Left lung (tissue), 10 donors: ENCODE measurements around the gene CRYBG3. TPM values are rescaled to one million over a fixed set of nuclear protein-coding genes. Genes with fewer than 3 reads are reported as not detected.

Experiments used
- ATAC-seq: fragments of 200-7000 bp; cut with Tn5 transposase; one replicate; pipeline ENCODE4 v1.9.1; 2020; ENCODE audit warnings: moderate library complexity
- DNase-seq, 4 donors: peaks; one replicate each; pipeline ENCODE4 v3.0.0-alpha.2; 2013 to 2020
- H3K27ac ChIP-seq, 2 donors: fragments of 200-600 bp; sonication (generic) in 1 of 2; one replicate each; pipeline versions ENCODE4 v1.5.0 to v1.8.0; 2020 to 2021
- H3K27me3 ChIP-seq, 2 donors: fragments of 200-600 bp; sonication (generic) in 1 of 2; one replicate each; pipeline versions ENCODE4 v1.5.0 to v1.8.0; 2020 to 2021
- H3K36me3 ChIP-seq, 2 donors: fragments of 200-600 bp; sonication (generic) in 1 of 2; one replicate each; pipeline versions ENCODE4 v1.5.0 to v1.8.0; 2020 to 2021
- H3K4me1 ChIP-seq, 2 donors: fragments of 200-600 bp; one replicate each; pipeline ENCODE4 v1.8.0; 2021
- H3K4me3 ChIP-seq, 2 donors: fragments of 200-600 bp; sonication (generic) in 1 of 2; one replicate each; pipeline versions ENCODE4 v1.5.0 to v1.8.0; 2020 to 2021; ENCODE audit warnings: mild to moderate bottlenecking in 1 of 2
- H3K9me3 ChIP-seq, 2 donors: fragments of 200-600 bp; sonication (generic) in 1 of 2; one replicate each; pipeline versions ENCODE4 v1.5.0 to v1.8.0; 2020 to 2021
- intact Hi-C, 2 donors: fragments of 100-400 bp; cut with DNase I; formaldehyde crosslinking; loops; one replicate each; pipeline versions ENCODE4 v1.11.2 to v1.14.2; 2022
- polyA plus RNA-seq, 6 donors: library from polyadenylated mRNA; unstranded; fragments of 120-200 nt; gene quantifications; one replicate each; pipeline ENCODE4 v1.2.1, GENCODE V29; 2013; ENCODE audit not compliant: insufficient read length in 6 of 6
- total RNA-seq, 2 donors: library from RNA; stranded (reverse); fragmentation: NEBNext Ultra II Directional; extraction: Animal tissue kit (Norgen Biotek cat#: 25700); gene quantifications; one replicate each; pipeline ENCODE4 v1.2.1, GENCODE V29; 2021
- TF ChIP-seq, protein P1 (sequence below), 2 donors: fragments of 200-600 bp; sonication (generic) in 1 of 2; IDR thresholded peaks; one replicate each; pipeline versions ENCODE4 v1.5.0 to v1.8.0; 2021; ENCODE audit warnings: antibody characterized with exemption in 2 of 2
- donor health status: DM: no; HTN: yes; CAD: no.
- donor health status: DM: no; HTN: no; CAD: no.

CRYBG3 gene
- total and polyA plus RNA-seq, 8 donors: 24.2 to 38.4 (median 31.6) TPM

DNA sequence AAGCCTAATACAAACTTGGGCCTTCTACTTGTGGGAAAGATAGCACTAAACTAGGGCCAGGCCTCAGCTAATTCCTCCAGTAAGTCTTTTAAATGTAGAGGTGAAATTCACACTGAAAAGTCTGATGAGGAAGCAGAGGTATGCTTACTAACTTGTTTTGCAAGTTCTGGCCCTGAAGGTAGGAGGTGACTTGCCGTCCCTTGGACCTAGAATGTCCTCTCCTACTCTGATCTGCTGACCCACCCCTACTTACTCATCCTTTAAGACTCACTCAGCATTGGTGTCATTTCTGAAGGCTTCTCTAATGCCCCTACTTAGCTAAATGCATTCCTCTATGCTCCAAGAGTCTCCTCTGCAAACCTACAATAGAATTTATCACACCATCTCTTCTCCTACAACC is 131.1 kb downstream of the CRYBG3 start:
- DNase-seq (no peak), ATAC-seq (peak; percentile 23)
- Histone ChIP-seq H3K27me3 (no peaks in the 10 kb centered on the region), H3K36me3 (peaks cover 0 to 64% of the 10 kb centered on the region in 2 donors), H3K4me3 (no peak overlapping the region), H3K9me3 (no peaks in the 10 kb centered on the region), H3K27ac (peak overlapping the region; percentile 46 to 59), H3K4me1 (peaks cover 0 to 13% of the 10 kb centered on the region in 2 donors)
- TF ChIP-seq, protein P1, sequence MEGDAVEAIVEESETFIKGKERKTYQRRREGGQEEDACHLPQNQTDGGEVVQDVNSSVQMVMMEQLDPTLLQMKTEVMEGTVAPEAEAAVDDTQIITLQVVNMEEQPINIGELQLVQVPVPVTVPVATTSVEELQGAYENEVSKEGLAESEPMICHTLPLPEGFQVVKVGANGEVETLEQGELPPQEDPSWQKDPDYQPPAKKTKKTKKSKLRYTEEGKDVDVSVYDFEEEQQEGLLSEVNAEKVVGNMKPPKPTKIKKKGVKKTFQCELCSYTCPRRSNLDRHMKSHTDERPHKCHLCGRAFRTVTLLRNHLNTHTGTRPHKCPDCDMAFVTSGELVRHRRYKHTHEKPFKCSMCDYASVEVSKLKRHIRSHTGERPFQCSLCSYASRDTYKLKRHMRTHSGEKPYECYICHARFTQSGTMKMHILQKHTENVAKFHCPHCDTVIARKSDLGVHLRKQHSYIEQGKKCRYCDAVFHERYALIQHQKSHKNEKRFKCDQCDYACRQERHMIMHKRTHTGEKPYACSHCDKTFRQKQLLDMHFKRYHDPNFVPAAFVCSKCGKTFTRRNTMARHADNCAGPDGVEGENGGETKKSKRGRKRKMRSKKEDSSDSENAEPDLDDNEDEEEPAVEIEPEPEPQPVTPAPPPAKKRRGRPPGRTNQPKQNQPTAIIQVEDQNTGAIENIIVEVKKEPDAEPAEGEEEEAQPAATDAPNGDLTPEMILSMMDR (IDR thresholded peaks at IDR 0.05): no peak
- intact Hi-C loops: no loop called here

DNA sequence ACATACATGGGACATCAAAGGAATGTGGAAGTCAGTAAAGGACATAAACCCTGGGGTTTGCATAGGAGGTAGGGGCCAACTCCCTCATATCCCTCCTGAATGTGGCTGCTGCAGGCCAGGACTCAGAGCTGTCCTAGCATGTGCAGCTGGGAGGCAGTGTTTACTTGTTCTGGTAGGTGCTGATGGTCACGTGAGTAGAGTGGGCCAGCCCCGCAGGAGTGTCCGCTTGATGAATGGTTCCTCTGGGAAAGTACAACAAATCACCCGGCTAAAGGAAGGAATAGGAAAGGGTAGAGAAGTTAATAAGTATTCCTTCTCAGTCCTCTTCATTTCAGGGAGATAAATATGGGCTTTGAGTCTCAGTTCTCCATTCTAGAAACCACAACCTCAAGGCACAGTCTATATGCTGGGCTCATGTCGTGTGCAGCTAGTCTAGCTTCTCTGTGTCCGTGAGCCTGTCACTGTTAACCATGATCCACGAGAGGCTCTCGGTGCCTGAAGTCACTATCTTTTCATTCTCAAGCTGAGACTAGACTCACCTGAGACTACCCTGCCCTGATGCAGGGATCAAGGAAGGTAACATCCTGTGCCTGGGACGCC is 132.5 kb downstream of the CRYBG3 start:
- H3K4me1 ChIP-seq: peaks cover 0 to 21% of the 10 kb centered on the region in 2 donors
- TF ChIP-seq, protein P1 (IDR thresholded peaks at IDR 0.05): no peak
- no peaks in the 10 kb centered on the region for H3K27me3 ChIP-seq
- no peak overlapping the region for H3K4me3 ChIP-seq
- H3K36me3 ChIP-seq: peaks cover 0 to 56% of the 10 kb centered on the region in 2 donors
- no peaks in the 10 kb centered on the region for H3K9me3 ChIP-seq
- DNase-seq (peak in 1 of 4 donors; percentile 56), ATAC-seq (no peak)
- no peak overlapping the region for H3K27ac ChIP-seq
- intact Hi-C loops: no loop called here

DNA sequence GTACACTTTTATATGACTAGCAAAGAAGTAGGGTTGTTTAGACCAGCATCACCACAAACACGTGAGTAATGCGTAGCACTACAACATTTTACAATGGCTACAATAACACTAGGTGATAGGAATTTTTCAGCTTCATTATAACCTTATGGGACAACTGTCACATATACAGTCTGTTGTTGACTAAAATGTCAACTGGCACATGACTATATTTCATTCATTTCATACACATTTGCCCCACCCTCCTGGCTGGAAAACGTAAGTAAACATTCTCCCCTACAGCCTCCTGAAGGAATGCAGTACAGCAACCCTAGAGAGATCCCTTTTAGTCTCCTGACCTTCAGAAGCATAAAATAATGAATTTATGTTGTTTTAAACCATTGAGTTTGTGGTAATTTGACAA is 134.2 kb downstream of the CRYBG3 start:
- intact Hi-C loops: no loop called here
- DNase-seq: no peak

DNA sequence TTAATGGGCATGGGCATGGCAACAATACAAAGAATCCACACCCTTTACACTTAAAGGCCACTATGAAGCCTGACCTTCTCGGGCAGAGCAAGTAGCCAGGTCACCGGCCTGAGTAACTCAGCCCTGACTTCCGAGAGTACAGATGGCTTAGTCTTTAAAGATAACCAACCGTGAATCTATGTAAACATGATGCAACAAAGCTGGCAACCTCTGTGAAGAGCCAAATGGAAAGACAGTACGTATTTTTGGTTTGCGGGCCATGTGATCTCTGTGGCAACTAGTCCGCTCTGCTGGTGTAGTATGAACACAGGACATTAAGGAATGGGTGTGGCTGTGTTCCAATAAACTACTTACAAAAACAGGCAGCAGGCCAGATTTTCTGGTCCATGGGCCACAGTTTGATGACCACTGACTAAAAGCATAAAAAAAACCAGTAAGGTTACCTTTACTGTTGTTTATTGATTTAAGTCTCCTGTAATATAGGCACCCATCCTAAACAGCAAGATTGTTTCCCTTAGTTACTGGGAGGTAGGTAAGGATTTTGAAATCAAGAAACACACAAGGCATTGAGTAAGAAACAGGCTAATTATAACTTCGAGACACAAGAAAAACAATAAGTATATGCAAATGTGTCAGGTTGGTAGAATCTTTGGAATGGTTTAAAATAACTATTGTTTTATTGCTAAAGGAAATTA is 136.0 kb downstream of the CRYBG3 start:
- Histone ChIP-seq H3K9me3 (no peaks in the 10 kb centered on the region), H3K4me3 (no peak overlapping the region), H3K27ac (no peak overlapping the region), H3K36me3 (peaks cover 4 to 42% of the 10 kb centered on the region in 2 donors), H3K4me1 (peaks cover 0 to 17% of the 10 kb centered on the region in 2 donors), H3K27me3 (no peaks in the 10 kb centered on the region)
- intact Hi-C loops: no loop called here
- DNase-seq: no peak
- ATAC-seq: peak; percentile 13
- TF ChIP-seq, protein P1 (IDR thresholded peaks at IDR 0.05): no peak

More for the DNA sequence above, 134.2 kb downstream of the CRYBG3 start:
- Histone ChIP-seq H3K27ac (no peak overlapping the region), H3K9me3 (no peaks in the 10 kb centered on the region), H3K4me1 (peaks cover 0 to 21% of the 10 kb centered on the region in 2 donors), H3K27me3 (no peaks in the 10 kb centered on the region), H3K4me3 (no peak overlapping the region), H3K36me3 (peaks cover 4 to 45% of the 10 kb centered on the region in 2 donors)
- ATAC-seq: peak; percentile 55
- TF ChIP-seq, protein P1 (IDR thresholded peaks at IDR 0.05): no peak

DNA sequence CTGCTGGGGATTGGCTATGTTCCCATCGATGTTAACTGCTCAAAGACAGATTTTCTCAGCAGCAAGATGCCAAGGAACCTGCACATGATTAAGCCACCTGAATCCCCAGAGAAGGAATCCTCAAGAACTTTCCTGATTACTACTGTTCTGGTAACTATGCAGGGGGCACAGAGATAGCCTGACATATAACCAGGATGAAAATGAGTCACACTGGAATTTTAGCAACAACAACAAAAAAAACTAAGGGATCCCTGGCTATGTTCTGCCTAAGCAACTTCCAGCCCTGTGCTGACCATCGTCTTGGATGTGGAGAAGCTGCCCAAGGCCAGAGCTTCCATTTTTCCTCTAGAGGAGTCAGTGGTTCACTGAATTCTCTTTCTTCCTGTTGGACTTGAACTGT is 136.6 kb downstream of the CRYBG3 start:
- H3K36me3 ChIP-seq: peaks cover 4 to 40% of the 10 kb centered on the region in 2 donors
- DNase-seq: no peak
- no peak for ATAC-seq
- no peak overlapping the region for H3K27ac ChIP-seq
- no peaks in the 10 kb centered on the region for H3K27me3 ChIP-seq
- peaks cover 0 to 17% of the 10 kb centered on the region in 2 donors for H3K4me1 ChIP-seq
- intact Hi-C loops: no loop called here
- TF ChIP-seq, protein P1 (IDR thresholded peaks at IDR 0.05): no peak
- H3K4me3 ChIP-seq: no peak overlapping the region
- H3K9me3 ChIP-seq: no peaks in the 10 kb centered on the region
